Measurements from ENCODE around the gene IFT20. TPM values are rescaled to one million over a fixed set of nuclear protein-coding genes. Genes with fewer than 3 reads are reported as not detected.
A peak's percentile ranks its signal among the peaks of the same experiment; 100 is the strongest.

The IFT20 gene
- total RNA-seq, 2 experiments from 2014 or later, result 16.3 to 23.9 TPM

DNA sequence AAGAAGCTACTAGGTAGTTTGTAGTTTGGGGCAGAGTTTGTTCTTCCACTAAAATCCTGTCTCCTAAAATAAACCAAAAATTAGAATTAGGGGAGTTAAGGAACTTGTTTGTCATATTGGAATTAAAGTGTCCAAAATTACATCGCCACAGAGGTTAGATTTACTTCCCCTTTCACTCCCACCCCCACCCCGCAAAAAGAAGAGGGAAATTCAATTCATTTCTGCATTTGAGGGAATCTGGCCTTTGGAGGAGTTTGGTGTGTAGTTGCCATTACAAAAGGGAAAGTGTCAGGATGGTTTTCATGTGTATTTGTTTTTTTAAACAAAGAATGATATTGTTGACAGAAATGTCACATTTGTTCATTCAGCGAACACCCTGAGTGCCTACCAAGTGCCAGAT, 10.5 kb downstream of the IFT20 start:
- Histone ChIP-seq H3K9me2 (ENCODE audit: insufficient read depth, low read length) (no peaks in the 10 kb centered on the region), H3K79me2 (ENCODE audit: insufficient read depth, low read depth, low read length) (peaks cover 62% of the 10 kb centered on the region), H3K4me2 (ENCODE audit: low read length) (no peak overlapping the region), H3K9me3 (ENCODE audit: low read length) (no peaks in the 10 kb centered on the region), H3K4me1 (ENCODE audit: insufficient read depth, low read length, poor library complexity, severe bottlenecking) (peaks cover 28% of the 10 kb centered on the region), H2AFZ (ENCODE audit: low read length) (no peak overlapping the region), H3K4me3 (ENCODE audit: low read depth, low read length, poor library complexity, severe bottlenecking) (no peak overlapping the region), H3K27ac (ENCODE audit: low read depth, low read length, poor library complexity, severe bottlenecking) (no peak overlapping the region), H3K36me3 (ENCODE audit: insufficient read depth, low read length) (peaks cover 86% of the 10 kb centered on the region), H4K20me1 (ENCODE audit: insufficient read depth, low read length) (0 out of 2 replicates have a peak, but pooled peaks cover 7% of the 10 kb centered on the region)
- BruUV-seq (replicated peaks), result no TSS peak
- intact Hi-C loops (cut with micrococcal nuclease; ENCODE audit: unreplicated experiment), result no loop called here
- CTCF ChIA-PET (ENCODE audit: unreplicated experiment), result no interaction called here
- TF ChIP-seq EZH2phosphoT487 (IDR thresholded peaks at IDR 0.05; ENCODE audit: borderline replicate concordance, low read depth, low read length), result no peak
- TF ChIP-seq, protein P1, sequence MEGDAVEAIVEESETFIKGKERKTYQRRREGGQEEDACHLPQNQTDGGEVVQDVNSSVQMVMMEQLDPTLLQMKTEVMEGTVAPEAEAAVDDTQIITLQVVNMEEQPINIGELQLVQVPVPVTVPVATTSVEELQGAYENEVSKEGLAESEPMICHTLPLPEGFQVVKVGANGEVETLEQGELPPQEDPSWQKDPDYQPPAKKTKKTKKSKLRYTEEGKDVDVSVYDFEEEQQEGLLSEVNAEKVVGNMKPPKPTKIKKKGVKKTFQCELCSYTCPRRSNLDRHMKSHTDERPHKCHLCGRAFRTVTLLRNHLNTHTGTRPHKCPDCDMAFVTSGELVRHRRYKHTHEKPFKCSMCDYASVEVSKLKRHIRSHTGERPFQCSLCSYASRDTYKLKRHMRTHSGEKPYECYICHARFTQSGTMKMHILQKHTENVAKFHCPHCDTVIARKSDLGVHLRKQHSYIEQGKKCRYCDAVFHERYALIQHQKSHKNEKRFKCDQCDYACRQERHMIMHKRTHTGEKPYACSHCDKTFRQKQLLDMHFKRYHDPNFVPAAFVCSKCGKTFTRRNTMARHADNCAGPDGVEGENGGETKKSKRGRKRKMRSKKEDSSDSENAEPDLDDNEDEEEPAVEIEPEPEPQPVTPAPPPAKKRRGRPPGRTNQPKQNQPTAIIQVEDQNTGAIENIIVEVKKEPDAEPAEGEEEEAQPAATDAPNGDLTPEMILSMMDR (conservative IDR thresholded peaks at IDR 0.05; ENCODE audit: low read length), result no peak
- POLR2A ChIA-PET, result no interaction called here
- no peak for DNase-seq (ENCODE audit: low spot score)

DNA sequence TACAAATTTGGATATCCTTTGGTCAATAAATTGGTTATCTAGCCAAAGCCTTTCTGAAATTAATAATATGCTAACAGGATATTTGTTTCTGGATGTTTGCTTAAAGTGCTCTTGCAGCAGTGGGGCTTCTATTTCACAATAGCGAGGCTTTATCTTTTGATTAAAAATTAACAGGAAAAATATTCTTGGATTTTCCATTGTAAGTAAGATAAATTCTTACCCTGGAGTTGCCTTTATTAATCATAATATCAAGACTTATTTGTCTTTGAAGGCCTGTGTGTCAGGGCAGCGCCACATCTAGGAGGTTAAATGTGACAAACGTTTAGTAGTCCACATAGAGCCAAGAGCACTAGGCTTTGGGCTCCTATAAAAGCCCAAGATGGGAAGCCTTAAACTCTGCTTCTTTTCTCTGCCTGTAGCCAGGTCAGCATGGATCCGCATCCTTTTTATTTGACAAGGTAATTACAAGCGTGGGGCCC, 11.0 kb downstream of the IFT20 start:
- POLR2A ChIA-PET, result no interaction called here
- no peak for DNase-seq (ENCODE audit: low spot score)
- H3K27ac ChIP-seq (ENCODE audit: low read depth, low read length, poor library complexity, severe bottlenecking), result no peak overlapping the region
- H3K79me2 ChIP-seq (ENCODE audit: insufficient read depth, low read depth, low read length), result peaks cover 67% of the 10 kb centered on the region
- H3K4me1 ChIP-seq (ENCODE audit: insufficient read depth, low read length, poor library complexity, severe bottlenecking), result peaks cover 28% of the 10 kb centered on the region
- CTCF ChIA-PET (ENCODE audit: unreplicated experiment), result no interaction called here
- intact Hi-C loops (cut with micrococcal nuclease; ENCODE audit: unreplicated experiment), result no loop called here
- H4K20me1 ChIP-seq (ENCODE audit: insufficient read depth, low read length), result 0 out of 2 replicates have a peak, but pooled peaks cover 7% of the 10 kb centered on the region
- no peaks in the 10 kb centered on the region for H3K9me3 ChIP-seq (ENCODE audit: low read length)
- peaks cover 83% of the 10 kb centered on the region for H3K36me3 ChIP-seq (ENCODE audit: insufficient read depth, low read length)
- no peak overlapping the region for H2AFZ ChIP-seq (ENCODE audit: low read length)
- H3K4me2 ChIP-seq (ENCODE audit: low read length), result no peak overlapping the region
- H3K9me2 ChIP-seq (ENCODE audit: insufficient read depth, low read length), result no peaks in the 10 kb centered on the region
- TF ChIP-seq, protein P1 (conservative IDR thresholded peaks at IDR 0.05; ENCODE audit: low read length), result no peak
- TF ChIP-seq EZH2phosphoT487 (IDR thresholded peaks at IDR 0.05; ENCODE audit: borderline replicate concordance, low read depth, low read length), result no peak
- no TSS peak for BruUV-seq (replicated peaks)
- H3K4me3 ChIP-seq (ENCODE audit: low read depth, low read length, poor library complexity, severe bottlenecking), result no peak overlapping the region

DNA sequence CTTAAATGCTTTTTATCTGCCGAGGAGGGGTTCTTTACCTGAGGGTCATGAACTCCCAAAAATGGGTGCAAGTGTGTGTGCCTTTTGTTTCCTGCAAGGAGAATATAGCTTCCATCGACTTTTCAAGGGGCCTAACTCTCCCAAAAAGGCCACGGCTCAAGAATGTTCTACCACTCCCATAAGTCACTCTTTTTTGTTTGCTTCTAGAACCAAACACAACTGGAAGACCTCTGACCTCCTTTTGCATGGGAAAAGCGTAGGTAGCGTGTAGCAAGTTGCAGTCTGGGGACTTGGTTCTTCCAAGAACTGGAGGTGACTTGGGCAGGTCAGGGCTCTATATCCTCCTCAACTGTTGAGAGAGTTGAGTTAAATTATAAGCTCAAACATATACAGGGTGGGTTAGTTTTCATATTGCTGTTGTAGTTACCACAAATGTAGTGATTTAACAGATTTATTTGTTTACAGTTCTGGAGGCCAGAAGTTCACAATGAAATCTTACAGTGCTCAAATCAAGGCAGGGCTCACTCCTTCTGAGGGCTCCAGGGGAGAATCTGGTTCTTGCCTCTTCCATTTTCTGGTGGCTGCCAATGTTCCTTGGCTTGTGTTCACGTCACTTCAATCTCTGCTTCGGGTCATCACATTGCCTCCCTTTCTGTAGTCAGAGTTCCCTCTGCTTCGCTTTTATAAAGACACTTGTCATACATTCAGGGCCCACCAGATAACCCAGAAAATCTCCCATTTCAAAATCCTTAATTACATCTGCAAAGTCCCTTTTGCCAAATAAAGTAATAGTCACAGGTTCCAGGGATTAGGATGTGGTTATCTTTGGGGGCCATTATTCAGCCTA, 14.8 kb downstream of the IFT20 start:
- H3K4me2 ChIP-seq (ENCODE audit: low read length), result peak overlapping the region; percentile 81
- no TSS peak for BruUV-seq (replicated peaks)
- intact Hi-C loops (cut with micrococcal nuclease; ENCODE audit: unreplicated experiment), result no loop called here
- no peak for DNase-seq (ENCODE audit: low spot score)
- no peaks in the 10 kb centered on the region for H3K9me3 ChIP-seq (ENCODE audit: low read length)
- H2AFZ ChIP-seq (ENCODE audit: low read length), result no peak overlapping the region
- no peaks in the 10 kb centered on the region for H3K9me2 ChIP-seq (ENCODE audit: insufficient read depth, low read length)
- peak overlapping the region; percentile 89 for H3K4me3 ChIP-seq (ENCODE audit: low read depth, low read length, poor library complexity, severe bottlenecking)
- CTCF ChIA-PET (ENCODE audit: unreplicated experiment), result interaction anchor here (1.0 kb wide), 1 partner anchor 14 kb away, joined by 3 read pairs; the partner anchor contains the start of gene IFT20
- peak overlapping the region; percentile 49 for H3K27ac ChIP-seq (ENCODE audit: low read depth, low read length, poor library complexity, severe bottlenecking)
- peaks cover 45% of the 10 kb centered on the region for H3K36me3 ChIP-seq (ENCODE audit: insufficient read depth, low read length)
- peaks cover 37% of the 10 kb centered on the region for H3K4me1 ChIP-seq (ENCODE audit: insufficient read depth, low read length, poor library complexity, severe bottlenecking)
- POLR2A ChIA-PET, result interaction anchor here (3.8 kb wide), 1 partner anchor 15 kb away, joined by 20 read pairs; the partner anchor contains the start of genes IFT20 and TNFAIP1
- peaks cover 61% of the 10 kb centered on the region for H3K79me2 ChIP-seq (ENCODE audit: insufficient read depth, low read depth, low read length)
- TF ChIP-seq, protein P1 (conservative IDR thresholded peaks at IDR 0.05; ENCODE audit: low read length), result no peak
- no peak for TF ChIP-seq EZH2phosphoT487 (IDR thresholded peaks at IDR 0.05; ENCODE audit: borderline replicate concordance, low read depth, low read length)
- H4K20me1 ChIP-seq (ENCODE audit: insufficient read depth, low read length), result 0 out of 2 replicates have a peak, but pooled peaks cover 7% of the 10 kb centered on the region

All from OCI-LY7 (cell line).